Measurements from ENCODE around the gene OR2T3. TPM values are rescaled to one million over a fixed set of nuclear protein-coding genes. Genes with fewer than 3 reads are reported as not detected.
"Not testable (repeated sequence)": the region's sequence is repeated elsewhere in the genome, so short reads cannot be mapped to it uniquely, and the experiment has no call there.

Gene OR2T3, protein sequence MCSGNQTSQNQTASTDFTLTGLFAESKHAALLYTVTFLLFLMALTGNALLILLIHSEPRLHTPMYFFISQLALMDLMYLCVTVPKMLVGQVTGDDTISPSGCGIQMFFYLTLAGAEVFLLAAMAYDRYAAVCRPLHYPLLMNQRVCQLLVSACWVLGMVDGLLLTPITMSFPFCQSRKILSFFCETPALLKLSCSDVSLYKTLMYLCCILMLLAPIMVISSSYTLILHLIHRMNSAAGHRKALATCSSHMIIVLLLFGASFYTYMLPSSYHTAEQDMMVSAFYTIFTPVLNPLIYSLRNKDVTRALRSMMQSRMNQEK
- polyA plus RNA-seq = not detected
- long read RNA-seq, donor 1 = 0 reads
- long read RNA-seq, donor 2 = 0 reads
- long read RNA-seq, donor 3 = 0 reads
- long read RNA-seq, donor 4 = 0 reads
- long read RNA-seq, donor 5 = 0 reads
- long read RNA-seq, donor 6 = 0 reads
- long read RNA-seq, donor 7 = 0 reads
- long read RNA-seq, donor 8 = 0 reads
- long read RNA-seq, donor 9 = 0 reads
- long read RNA-seq, donor 10 = 0 reads
- long read RNA-seq, donor 11 = 0 reads

DNA sequence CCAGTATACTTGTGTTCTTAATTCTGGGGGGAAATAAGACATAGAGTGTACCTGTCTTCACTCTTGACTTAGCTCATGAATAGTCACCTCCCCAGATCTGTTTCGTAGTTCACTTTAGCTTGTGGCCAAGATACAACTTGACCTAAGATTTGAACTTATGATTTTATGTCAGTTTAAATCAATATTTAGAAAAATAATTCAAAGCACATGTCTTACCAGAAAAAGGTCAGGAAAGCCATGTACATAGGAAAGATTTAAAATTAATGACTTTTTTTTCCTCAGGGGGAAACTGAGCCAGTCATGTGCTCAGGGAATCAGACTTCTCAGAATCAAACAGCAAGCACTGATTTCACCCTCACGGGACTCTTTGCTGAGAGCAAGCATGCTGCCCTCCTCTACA is at the start of gene OR2T3:
Gene OR2T3 (plus strand): TSS at position 301 of the 400 bp plus-strand sequence. CDS start 0 bp downstream, at position 301.
- not testable (repeated sequence) for H3K27ac ChIP-seq (ENCODE audit: low read length); DNase-seq; H3K36me3 ChIP-seq (ENCODE audit: control insufficient read depth, insufficient read depth, low read length); H3K4me1 ChIP-seq (ENCODE audit: control insufficient read depth, insufficient read depth, low read length); H3K9me3 ChIP-seq (ENCODE audit: control insufficient read depth, low read depth, low read length); H3K27me3 ChIP-seq (ENCODE audit: control insufficient read depth, insufficient read depth, low read length); H3K4me3 ChIP-seq (ENCODE audit: low read length)
- WGBS (ENCODE audit: insufficient coverage, low lambda C conversion rate) = 83% methylated on average over 1 of the region's 2 CpGs

GRCh38 chr1:248427526-248428191 is 45.5 kb upstream of the OR2T3 start:
- H3K4me3 ChIP-seq (ENCODE audit: low read length); H3K4me1 ChIP-seq (ENCODE audit: control insufficient read depth, insufficient read depth, low read length); H3K27me3 ChIP-seq (ENCODE audit: control insufficient read depth, insufficient read depth, low read length); DNase-seq; H3K36me3 ChIP-seq (ENCODE audit: control insufficient read depth, insufficient read depth, low read length); H3K27ac ChIP-seq (ENCODE audit: low read length); H3K9me3 ChIP-seq (ENCODE audit: control insufficient read depth, low read depth, low read length): not testable (repeated sequence)
- WGBS (ENCODE audit: insufficient coverage, low lambda C conversion rate) = 40% methylated on average over 1 of the region's 3 CpGs

GRCh38 chr1:248428192-248428533 is 45.0 kb upstream of the OR2T3 start:
- H3K4me1 ChIP-seq (ENCODE audit: control insufficient read depth, insufficient read depth, low read length); H3K36me3 ChIP-seq (ENCODE audit: control insufficient read depth, insufficient read depth, low read length); H3K27ac ChIP-seq (ENCODE audit: low read length); H3K27me3 ChIP-seq (ENCODE audit: control insufficient read depth, insufficient read depth, low read length); DNase-seq; H3K9me3 ChIP-seq (ENCODE audit: control insufficient read depth, low read depth, low read length); H3K4me3 ChIP-seq (ENCODE audit: low read length): not testable (repeated sequence)
- 60% methylated on average over 1 of the region's 3 CpGs for WGBS (ENCODE audit: insufficient coverage, low lambda C conversion rate)

DNA sequence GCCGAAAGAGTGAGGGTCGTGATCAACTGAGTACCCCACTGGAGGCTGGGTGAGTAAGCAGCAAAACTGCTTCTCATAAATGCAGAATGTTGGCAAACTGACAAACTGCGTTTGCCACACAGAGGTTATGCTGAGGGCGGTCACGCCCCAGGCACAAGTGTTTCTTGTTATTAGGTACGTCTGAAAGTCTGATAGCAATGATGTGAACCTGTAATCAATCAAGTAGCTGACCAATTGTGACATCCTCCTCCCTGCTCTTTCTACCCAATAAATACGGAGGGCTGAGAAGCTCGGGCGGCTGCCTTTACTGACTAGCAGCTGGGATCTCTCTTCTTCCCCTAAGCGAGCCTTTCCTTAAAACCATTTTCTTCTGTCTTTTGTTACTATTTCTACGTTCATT is 41.5 kb upstream of the OR2T3 start:
- H3K4me1 ChIP-seq (ENCODE audit: control insufficient read depth, insufficient read depth, low read length); H3K36me3 ChIP-seq (ENCODE audit: control insufficient read depth, insufficient read depth, low read length); H3K27me3 ChIP-seq (ENCODE audit: control insufficient read depth, insufficient read depth, low read length); H3K9me3 ChIP-seq (ENCODE audit: control insufficient read depth, low read depth, low read length); H3K27ac ChIP-seq (ENCODE audit: low read length); H3K4me3 ChIP-seq (ENCODE audit: low read length); DNase-seq: not testable (repeated sequence)
- 67% methylated on average over 1 of the region's 11 CpGs for WGBS (ENCODE audit: insufficient coverage, low lambda C conversion rate)

DNA sequence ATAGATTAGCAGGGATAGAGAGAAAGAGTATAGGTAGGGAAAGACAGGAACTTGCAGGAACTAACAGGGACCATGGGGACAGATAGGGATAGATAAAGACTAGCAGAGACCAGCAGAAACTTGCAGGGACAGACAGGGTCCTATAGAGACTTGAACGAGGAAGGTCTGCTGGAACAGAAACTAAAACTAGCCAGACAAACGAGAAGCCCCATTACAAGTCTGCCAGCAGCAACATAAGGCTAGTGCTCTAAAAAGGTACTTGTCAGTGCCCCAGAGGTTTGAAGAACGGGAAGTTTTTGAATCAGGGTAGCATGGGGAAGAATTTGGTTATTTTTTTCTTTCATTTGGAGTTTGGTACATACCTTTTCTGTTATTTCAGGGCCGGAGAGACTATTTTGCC is 41.0 kb upstream of the OR2T3 start:
- 57% methylated on average over 1 of the region's 4 CpGs for WGBS (ENCODE audit: insufficient coverage, low lambda C conversion rate)
- not testable (repeated sequence) for DNase-seq; H3K4me1 ChIP-seq (ENCODE audit: control insufficient read depth, insufficient read depth, low read length); H3K27ac ChIP-seq (ENCODE audit: low read length); H3K27me3 ChIP-seq (ENCODE audit: control insufficient read depth, insufficient read depth, low read length); H3K4me3 ChIP-seq (ENCODE audit: low read length); H3K36me3 ChIP-seq (ENCODE audit: control insufficient read depth, insufficient read depth, low read length); H3K9me3 ChIP-seq (ENCODE audit: control insufficient read depth, low read depth, low read length)

DNA sequence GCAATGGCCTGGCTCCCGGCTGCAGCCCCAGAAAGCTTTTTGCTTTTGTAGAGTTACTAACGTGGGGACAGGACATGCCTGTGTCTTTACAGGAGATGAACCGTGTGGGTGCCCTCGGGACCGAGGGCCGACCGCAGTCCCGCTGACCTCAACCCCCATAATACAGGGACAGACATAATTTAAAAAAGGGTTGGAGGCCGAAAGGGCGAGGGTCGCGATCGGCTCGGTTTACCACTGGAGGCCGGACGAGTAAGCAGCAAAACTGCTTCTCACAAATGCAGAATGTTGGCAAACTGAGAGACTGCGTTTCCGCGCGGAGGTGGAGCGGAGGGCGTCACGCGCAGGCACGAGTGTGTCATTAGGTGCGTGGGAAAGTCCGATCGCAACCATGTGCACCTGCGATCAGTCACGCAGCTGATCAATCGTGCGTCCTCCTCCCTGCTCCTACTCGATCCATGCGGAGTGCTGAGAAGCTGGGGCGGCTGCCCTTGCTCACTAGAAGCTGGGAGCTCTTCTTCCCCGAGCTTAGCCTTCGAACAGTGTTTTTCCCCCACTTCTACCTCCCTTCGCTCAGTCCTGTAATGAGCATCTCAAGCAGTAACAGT is 39.2 kb upstream of the OR2T3 start:
- WGBS (ENCODE audit: insufficient coverage, low lambda C conversion rate) = no CpG with 5 or more reads among the region's 38 CpGs
- not testable (repeated sequence) for H3K4me1 ChIP-seq (ENCODE audit: control insufficient read depth, insufficient read depth, low read length); H3K27ac ChIP-seq (ENCODE audit: low read length); H3K9me3 ChIP-seq (ENCODE audit: control insufficient read depth, low read depth, low read length); H3K36me3 ChIP-seq (ENCODE audit: control insufficient read depth, insufficient read depth, low read length); H3K27me3 ChIP-seq (ENCODE audit: control insufficient read depth, insufficient read depth, low read length); H3K4me3 ChIP-seq (ENCODE audit: low read length); DNase-seq

DNA sequence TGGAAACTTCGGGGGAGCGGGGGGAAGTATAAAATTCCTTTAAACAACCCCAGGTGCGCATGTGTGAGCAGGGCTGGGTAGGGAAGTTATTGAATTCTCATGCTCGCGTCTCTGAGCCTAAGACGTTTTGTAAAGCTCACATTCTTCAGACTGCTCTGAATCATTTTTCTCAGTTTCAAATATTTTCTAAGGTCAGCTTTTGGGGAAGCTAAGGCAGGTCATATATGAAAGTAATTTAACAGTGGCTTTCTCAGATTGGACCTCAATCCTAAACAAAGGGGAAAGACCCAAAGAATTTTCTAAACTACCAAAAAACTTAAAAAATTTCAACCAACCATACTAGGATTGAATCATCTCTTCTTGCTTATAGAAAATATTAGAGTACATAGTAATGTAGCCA is 38.2 kb upstream of the OR2T3 start:
- H3K4me3 ChIP-seq (ENCODE audit: low read length) = not testable (repeated sequence)
- no CpG with 5 or more reads among the region's 6 CpGs for WGBS (ENCODE audit: insufficient coverage, low lambda C conversion rate)

GRCh38 chr1:248436303-248436702 is 36.8 kb upstream of the OR2T3 start:
- no CpG with 5 or more reads among the region's 3 CpGs for WGBS (ENCODE audit: insufficient coverage, low lambda C conversion rate)
- not testable (repeated sequence) for H3K4me1 ChIP-seq (ENCODE audit: control insufficient read depth, insufficient read depth, low read length); H3K36me3 ChIP-seq (ENCODE audit: control insufficient read depth, insufficient read depth, low read length); H3K27me3 ChIP-seq (ENCODE audit: control insufficient read depth, insufficient read depth, low read length); DNase-seq; H3K9me3 ChIP-seq (ENCODE audit: control insufficient read depth, low read depth, low read length); H3K4me3 ChIP-seq (ENCODE audit: low read length); H3K27ac ChIP-seq (ENCODE audit: low read length)

More for the DNA sequence above, 38.2 kb upstream of the OR2T3 start:
- not testable (repeated sequence) for H3K27ac ChIP-seq (ENCODE audit: low read length); H3K9me3 ChIP-seq (ENCODE audit: control insufficient read depth, low read depth, low read length); H3K27me3 ChIP-seq (ENCODE audit: control insufficient read depth, insufficient read depth, low read length); DNase-seq; H3K4me1 ChIP-seq (ENCODE audit: control insufficient read depth, insufficient read depth, low read length); H3K36me3 ChIP-seq (ENCODE audit: control insufficient read depth, insufficient read depth, low read length)

DNA sequence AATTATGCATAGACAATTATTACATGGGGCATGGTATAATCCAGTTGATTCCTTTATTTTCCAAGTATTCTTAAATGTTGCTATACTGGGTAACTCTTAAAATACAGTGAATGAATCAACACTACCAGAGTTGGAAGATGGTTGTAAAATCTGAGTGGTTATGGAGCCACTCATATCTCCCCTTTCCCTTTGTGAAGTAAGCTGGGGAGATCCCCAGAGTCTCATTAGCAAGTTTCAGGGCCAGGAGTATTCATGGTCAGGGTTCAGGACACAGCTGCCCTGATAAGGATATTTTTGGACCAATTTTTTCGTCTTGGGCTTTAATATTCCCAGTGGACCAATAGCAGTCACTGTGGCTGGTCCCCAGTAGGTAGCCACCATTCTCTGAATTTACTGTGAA is 34.5 kb upstream of the OR2T3 start:
- DNase-seq; H3K9me3 ChIP-seq (ENCODE audit: control insufficient read depth, low read depth, low read length); H3K27me3 ChIP-seq (ENCODE audit: control insufficient read depth, insufficient read depth, low read length); H3K36me3 ChIP-seq (ENCODE audit: control insufficient read depth, insufficient read depth, low read length); H3K4me3 ChIP-seq (ENCODE audit: low read length); H3K4me1 ChIP-seq (ENCODE audit: control insufficient read depth, insufficient read depth, low read length); H3K27ac ChIP-seq (ENCODE audit: low read length): not testable (repeated sequence)
- WGBS (ENCODE audit: insufficient coverage, low lambda C conversion rate) = no CpG with 5 or more reads among the region's 1 CpG

- H3K36me3 ChIP-seq (ENCODE audit: control insufficient read depth, insufficient read depth, low read length); H3K27ac ChIP-seq (ENCODE audit: low read length); DNase-seq; H3K4me1 ChIP-seq (ENCODE audit: control insufficient read depth, insufficient read depth, low read length); H3K4me3 ChIP-seq (ENCODE audit: low read length); H3K9me3 ChIP-seq (ENCODE audit: control insufficient read depth, low read depth, low read length); H3K27me3 ChIP-seq (ENCODE audit: control insufficient read depth, insufficient read depth, low read length): not testable (repeated sequence)
- no CpG with 5 or more reads among the region's 5 CpGs for WGBS (ENCODE audit: insufficient coverage, low lambda C conversion rate)
Measured at GRCh38 chr1:248439283-248439682, 33.9 kb upstream of the OR2T3 start.

Data from large intestine (tissue), 12 donors.